Activated effector memory CD4-positive, alpha-beta T cell treated with anti-CD3 and anti-CD28 coated beads, Interleukin-2, amount 50 U/mL, for 16 hours (primary cell): ENCODE data around the gene FRMD4A.
"Not testable (repeated sequence)": the region's sequence is repeated elsewhere in the genome, so short reads cannot be mapped to it uniquely, and the experiment has no call there.

Experiments
- DNase-seq: peaks from one replicate; pipeline ENCODE4 v3.0.0-alpha.2; 2020

FRMD4A gene

GRCh38 chr10:14285941-14286560, 44.7 kb downstream of the FRMD4A start:
- DNase-seq = no peak

- no peak for DNase-seq
Measured at GRCh38 chr10:14282276-14282675, 48.4 kb downstream of the FRMD4A start.

- no peak for DNase-seq
Measured at GRCh38 chr10:14278533-14278932, 52.2 kb downstream of the FRMD4A start.

GRCh38 chr10:14276210-14276609, 54.5 kb downstream of the FRMD4A start:
- no peak for DNase-seq

GRCh38 chr10:14271621-14272020, 59.1 kb downstream of the FRMD4A start:
- no peak for DNase-seq

- DNase-seq = no peak
Measured at GRCh38 chr10:14270370-14270769, 60.4 kb downstream of the FRMD4A start.

- DNase-seq = no peak
Measured at GRCh38 chr10:14265709-14266108, 65.0 kb downstream of the FRMD4A start.

- DNase-seq = no peak
Measured at GRCh38 chr10:14262836-14263425, 67.8 kb downstream of the FRMD4A start.

- DNase-seq = no peak
Measured at GRCh38 chr10:14261336-14261735, 69.4 kb downstream of the FRMD4A start.

- DNase-seq = no peak
Measured at GRCh38 chr10:14259696-14260566, 70.8 kb downstream of the FRMD4A start.

GRCh38 chr10:14254368-14254767, 76.4 kb downstream of the FRMD4A start:
- DNase-seq = no peak

GRCh38 chr10:14253711-14254110, 77.0 kb downstream of the FRMD4A start:
- DNase-seq = no peak

- DNase-seq = no peak
Measured at GRCh38 chr10:14253079-14253478, 77.6 kb downstream of the FRMD4A start.

GRCh38 chr10:14250496-14251076, 80.1 kb downstream of the FRMD4A start:
- no peak for DNase-seq

GRCh38 chr10:14247377-14248116, 83.2 kb downstream of the FRMD4A start:
- no peak for DNase-seq

GRCh38 chr10:14244801-14245211, 85.9 kb downstream of the FRMD4A start:
- DNase-seq = no peak

GRCh38 chr10:14244147-14244546, 86.6 kb downstream of the FRMD4A start:
- DNase-seq = no peak

GRCh38 chr10:14243221-14243620, 87.5 kb downstream of the FRMD4A start:
- DNase-seq = no peak

GRCh38 chr10:14241196-14241595, 89.5 kb downstream of the FRMD4A start:
- DNase-seq = no peak

GRCh38 chr10:14240253-14241189, 90.2 kb downstream of the FRMD4A start:
- no peak for DNase-seq

- not testable (repeated sequence) for DNase-seq
Measured at GRCh38 chr10:14238659-14239058, 92.1 kb downstream of the FRMD4A start.

GRCh38 chr10:14236341-14236740, 94.4 kb downstream of the FRMD4A start:
- no peak for DNase-seq
